ENCODE measurements around the gene MS4A15. TPM values are rescaled to one million over a fixed set of nuclear protein-coding genes. Genes with fewer than 3 reads are reported as not detected.
"Not testable (repeated sequence)": the region's sequence is repeated elsewhere in the genome, so short reads cannot be mapped to it uniquely, and the experiment has no call there.

The MS4A15 gene
- total and polyA plus RNA-seq, 10 of the 15 experiments (the other 5 are each of a cell fraction or from before 2014, with no cell fraction given): 0.05 to 0.84 (median 0.45) TPM

DNA sequence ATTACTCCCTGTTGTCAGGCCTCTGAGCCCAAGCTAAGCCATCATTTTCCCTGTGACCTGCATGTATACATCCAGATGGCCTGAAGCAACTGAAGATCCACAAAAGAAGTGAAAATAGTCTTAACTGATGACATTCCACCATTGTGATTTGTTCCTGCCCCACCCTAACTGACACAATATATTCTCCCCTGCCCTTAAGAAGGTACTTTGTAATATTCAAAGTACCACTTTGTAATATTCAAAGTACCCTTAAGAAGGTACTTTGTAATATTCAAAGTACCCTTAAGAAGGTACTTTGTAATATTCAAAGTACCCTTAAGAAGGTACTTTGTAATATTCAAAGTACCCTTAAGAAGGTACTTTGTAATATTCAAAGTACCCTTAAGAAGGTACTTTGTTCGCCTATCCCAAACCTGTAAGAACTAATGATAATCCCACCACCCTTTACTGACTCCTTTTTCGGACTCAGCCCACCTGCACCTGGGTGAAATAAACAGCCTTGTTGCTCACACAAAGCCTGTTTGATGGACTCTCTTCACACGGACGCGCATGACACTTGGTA is 67.2 kb downstream of the MS4A15 start:
- H3K4me3 ChIP-seq; intact Hi-C loops (cut with micrococcal nuclease; ENCODE audit: unreplicated experiment); DNase-seq (ENCODE audit: low read depth, low spot score); FAIRE-seq; H3K27ac ChIP-seq (ENCODE audit: control insufficient read depth, insufficient read depth); H3K36me3 ChIP-seq (ENCODE audit: control insufficient read depth in 2 of 2, insufficient read depth in 2 of 2, low read length in 1 of 2); ATAC-seq; H3K4me2 ChIP-seq (ENCODE audit: control insufficient read depth, insufficient read depth); H4K20me1 ChIP-seq (ENCODE audit: control insufficient read depth, insufficient read depth); H2AFZ ChIP-seq (ENCODE audit: control insufficient read depth, low read depth, low read length); H3K27me3 ChIP-seq (replicated peaks in 1 of 2; ENCODE audit: control insufficient read depth in 2 of 2, insufficient read depth in 2 of 2, low read length in 1 of 2); H3K79me2 ChIP-seq (ENCODE audit: control insufficient read depth, insufficient read depth, low read length); H3K4me1 ChIP-seq (ENCODE audit: control insufficient read depth, insufficient read depth, low read length); in situ Hi-C loops (cut with MboI); RAD21 ChIA-PET (ENCODE audit: unreplicated experiment); POLR2A ChIA-PET; H3K9ac ChIP-seq (ENCODE audit: control insufficient read depth, insufficient read depth, low read length); H3K9me3 ChIP-seq (replicated peaks; ENCODE audit: control insufficient read depth, insufficient read depth, low read length); BruUV-seq (replicated peaks): not testable (repeated sequence)
- CTCF ChIA-PET: interaction anchor here (3.7 kb wide), 1 partner anchor 8 kb away, joined by 41 read pairs; no protein-coding TSS in a partner anchor
- 44% methylated on average over 5 of the region's 5 CpGs for WGBS (ENCODE audit: insufficient coverage, insufficient replicate concordance, low lambda C conversion rate, missing lambda C conversion rate)
- SMC1A ChIA-PET (ENCODE audit: uncharacterized antibody, unreplicated experiment): interaction anchor here (0.7 to 5.3 kb wide), 5 partner anchors 9 to 138 kb away, joined by 3 to 37 read pairs (median 3); no protein-coding TSS in a partner anchor

DNA sequence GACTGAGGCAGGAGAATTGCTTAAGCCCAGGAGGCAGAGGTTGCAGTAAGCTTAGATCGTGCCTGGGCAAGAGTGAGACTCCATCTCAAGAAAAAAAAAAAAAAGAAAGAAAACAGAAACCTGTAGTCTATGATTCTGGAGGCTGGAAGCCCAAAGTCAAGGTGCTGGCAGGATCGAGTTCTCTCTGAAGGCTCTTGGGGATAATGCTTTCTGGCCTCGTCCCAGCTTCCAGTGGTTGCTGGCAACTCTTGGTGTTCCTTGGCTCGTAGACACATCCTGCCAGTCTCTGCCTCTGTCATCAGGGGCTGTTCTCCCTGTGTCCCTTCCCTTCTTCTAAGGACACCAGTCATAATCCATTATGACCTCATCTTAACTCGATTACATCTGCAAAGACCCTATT is 68.5 kb downstream of the MS4A15 start:
- Histone ChIP-seq H3K27ac (ENCODE audit: control insufficient read depth, insufficient read depth) (no peak overlapping the region), H3K27me3 (replicated peaks in 1 of 2; ENCODE audit: control insufficient read depth in 2 of 2, insufficient read depth in 2 of 2, low read length in 1 of 2) (no peaks in the 10 kb centered on the region; a peak in 2 of 4 replicates), H3K9ac (ENCODE audit: control insufficient read depth, insufficient read depth, low read length) (no peak overlapping the region), H3K4me1 (ENCODE audit: control insufficient read depth, insufficient read depth, low read length) (no peaks in the 10 kb centered on the region), H3K9me3 (replicated peaks; ENCODE audit: control insufficient read depth, insufficient read depth, low read length) (no peaks in the 10 kb centered on the region), H4K20me1 (ENCODE audit: control insufficient read depth, insufficient read depth) (no peaks in the 10 kb centered on the region), H3K4me2 (ENCODE audit: control insufficient read depth, insufficient read depth) (no peak overlapping the region), H2AFZ (ENCODE audit: control insufficient read depth, low read depth, low read length) (no peak overlapping the region), H3K36me3 (ENCODE audit: control insufficient read depth in 2 of 2, insufficient read depth in 2 of 2, low read length in 1 of 2) (no peaks in the 10 kb centered on the region), H3K4me3 (no peak overlapping the region), H3K79me2 (ENCODE audit: control insufficient read depth, insufficient read depth, low read length) (no peaks in the 10 kb centered on the region)
- no TSS peak for BruUV-seq (replicated peaks)
- intact Hi-C loops (cut with micrococcal nuclease; ENCODE audit: unreplicated experiment): no loop called here
- no peak for ATAC-seq
- TF ChIP-seq NR2F1 (conservative IDR thresholded peaks at IDR 0.05) (no peak), GATAD2B (conservative IDR thresholded peaks at IDR 0.05; ENCODE audit: low read depth) (no peak), WRNIP1 (IDR thresholded peaks at IDR 0.05; ENCODE audit: borderline replicate concordance, low read depth, low read length) (no peak), HDAC2 (IDR thresholded peaks at IDR 0.05) (no peak), MYB (IDR thresholded peaks at IDR 0.05; ENCODE audit: borderline replicate concordance, low read depth, low read length) (no peak), CHD1 (IDR thresholded peaks at IDR 0.05; ENCODE audit: low read depth, low read length) (no peak), SUPT20H (IDR thresholded peaks at IDR 0.05; ENCODE audit: borderline replicate concordance, control insufficient read depth, low read depth, low read length) (no peak), MEF2A (IDR thresholded peaks at IDR 0.05; ENCODE audit: insufficient read depth, low read depth, low read length) (no peak)
- TF ChIP-seq, protein P1, sequence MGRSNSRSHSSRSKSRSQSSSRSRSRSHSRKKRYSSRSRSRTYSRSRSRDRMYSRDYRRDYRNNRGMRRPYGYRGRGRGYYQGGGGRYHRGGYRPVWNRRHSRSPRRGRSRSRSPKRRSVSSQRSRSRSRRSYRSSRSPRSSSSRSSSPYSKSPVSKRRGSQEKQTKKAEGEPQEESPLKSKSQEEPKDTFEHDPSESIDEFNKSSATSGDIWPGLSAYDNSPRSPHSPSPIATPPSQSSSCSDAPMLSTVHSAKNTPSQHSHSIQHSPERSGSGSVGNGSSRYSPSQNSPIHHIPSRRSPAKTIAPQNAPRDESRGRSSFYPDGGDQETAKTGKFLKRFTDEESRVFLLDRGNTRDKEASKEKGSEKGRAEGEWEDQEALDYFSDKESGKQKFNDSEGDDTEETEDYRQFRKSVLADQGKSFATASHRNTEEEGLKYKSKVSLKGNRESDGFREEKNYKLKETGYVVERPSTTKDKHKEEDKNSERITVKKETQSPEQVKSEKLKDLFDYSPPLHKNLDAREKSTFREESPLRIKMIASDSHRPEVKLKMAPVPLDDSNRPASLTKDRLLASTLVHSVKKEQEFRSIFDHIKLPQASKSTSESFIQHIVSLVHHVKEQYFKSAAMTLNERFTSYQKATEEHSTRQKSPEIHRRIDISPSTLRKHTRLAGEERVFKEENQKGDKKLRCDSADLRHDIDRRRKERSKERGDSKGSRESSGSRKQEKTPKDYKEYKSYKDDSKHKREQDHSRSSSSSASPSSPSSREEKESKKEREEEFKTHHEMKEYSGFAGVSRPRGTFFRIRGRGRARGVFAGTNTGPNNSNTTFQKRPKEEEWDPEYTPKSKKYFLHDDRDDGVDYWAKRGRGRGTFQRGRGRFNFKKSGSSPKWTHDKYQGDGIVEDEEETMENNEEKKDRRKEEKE (IDR thresholded peaks at IDR 0.05): no peak
- WGBS (ENCODE audit: insufficient coverage, insufficient replicate concordance, low lambda C conversion rate, missing lambda C conversion rate): 12% methylated on average over 4 of the region's 5 CpGs
- no peak for DNase-seq (ENCODE audit: low read depth, low spot score)
- SMC1A ChIA-PET (ENCODE audit: uncharacterized antibody, unreplicated experiment): no interaction called here
- CTCF ChIA-PET: interaction anchor here (0.9 to 2.2 kb wide), 5 partner anchors 9 to 353 kb away, joined by 3 to 6 read pairs (median 3); no protein-coding TSS in a partner anchor
- no peak for FAIRE-seq
- in situ Hi-C loops (cut with MboI): no loop called here
- RAD21 ChIA-PET (ENCODE audit: unreplicated experiment): no interaction called here
- POLR2A ChIA-PET: no interaction called here

Measured in GM12878 (cell line).